PC-3 (cell line): Measurements from ENCODE around the gene CEL. TPM values are rescaled to one million over a fixed set of nuclear protein-coding genes. Genes with fewer than 3 reads are reported as not detected.
A peak's percentile ranks its signal among the peaks of the same experiment; 100 is the strongest.

Experiments used
- ATAC-seq: fragments of 200-7000 bp; cut with Tn5 transposase; 2 replicates; pipeline ENCODE4 v1.9.1; 2020; ENCODE audit warnings: mild to moderate bottlenecking, moderate library complexity
- BruUV-seq: library from RNA; stranded (reverse); fragments of 400-500 nt; replicated peaks from 2 replicates; lab custom pipeline; 2021; lab: Mats Ljungman, UMichigan
- CTCF ChIA-PET: fragments of 300-600 bp; sonication (Branson Sonifier 250); formaldehyde crosslinking; loops from one replicate; lab custom pipeline; 2022; ENCODE audit warnings: antibody characterized with exemption; lab: Charles Lee
- POLR2A ChIA-PET: fragments of 300-600 bp; sonication (Branson Sonifier 250); formaldehyde crosslinking; loops from one replicate; lab custom pipeline; 2022; ENCODE audit warnings: antibody characterized with exemption; ENCODE audit not compliant: unreplicated experiment; lab: Charles Lee
- DNase-seq: peaks from one replicate; pipeline ENCODE4 v3.0.0-alpha.2; 2015
- H2AFZ ChIP-seq: fragments of 300-600 bp; sonication (generic); 2 replicates; pipeline ENCODE4 v1.6.0; 2016; ENCODE audit warnings: antibody characterized with exemption, low read length
- H3F3A ChIP-seq: fragments of 300-600 bp; sonication (generic); one replicate; pipeline ENCODE4 v1.6.0; 2017; ENCODE audit warnings: antibody characterized with exemption, low read length, control low read depth, mild to moderate bottlenecking; ENCODE audit not compliant: unreplicated experiment
- H3K27ac ChIP-seq: fragments of 300-600 bp; sonication (generic); 2 replicates; pipeline ENCODE4 v1.5.1; 2016; ENCODE audit warnings: mild to moderate bottlenecking, low read length
- H3K27me3 ChIP-seq: fragments of 300-600 bp; sonication (generic); 2 replicates; pipeline ENCODE4 v1.6.1; 2016; ENCODE audit warnings: low read length, mixed read lengths
- H3K36me3 ChIP-seq: fragments of 300-600 bp; sonication (generic); 2 replicates; pipeline ENCODE4 v1.6.1; 2016; ENCODE audit warnings: low read depth, mixed run types, low read length, mixed read lengths
- H3K4me1 ChIP-seq: fragments of 300-600 bp; sonication (generic); 2 replicates; pipeline ENCODE4 v1.5.1; 2016; ENCODE audit warnings: low read length; ENCODE audit not compliant: insufficient read depth
- H3K4me2 ChIP-seq: fragments of 300-600 bp; sonication (generic); 2 replicates; pipeline ENCODE4 v1.6.0; 2016; ENCODE audit warnings: low read length
- H3K4me3 ChIP-seq: fragments of 300-600 bp; sonication (generic); 2 replicates; pipeline ENCODE4 v1.5.1; 2016; ENCODE audit warnings: mild to moderate bottlenecking, low read length, mixed read lengths
- H3K79me2 ChIP-seq: fragments of 300-600 bp; sonication (generic); 2 replicates; pipeline ENCODE4 v1.6.1; 2017; ENCODE audit warnings: low read length, mixed read lengths
- H3K9ac ChIP-seq: fragments of 300-600 bp; sonication (generic); 2 replicates; pipeline ENCODE4 v1.6.0; 2016; ENCODE audit warnings: mild to moderate bottlenecking, low read length
- H3K9me2 ChIP-seq: fragments of 300-600 bp; sonication (generic); replicated peaks from 2 replicates; pipeline ENCODE4 v1.6.1; 2016; ENCODE audit warnings: mixed run types, low read length, mixed read lengths
- H3K9me3 ChIP-seq: fragments of 300-600 bp; sonication (generic); 2 replicates; pipeline ENCODE4 v1.6.1; 2016; ENCODE audit warnings: low read length, mixed read lengths
- H4K20me1 ChIP-seq: fragments of 300-600 bp; sonication (generic); 2 replicates; pipeline ENCODE4 v1.6.1; 2016; ENCODE audit warnings: low read length, mixed read lengths
- EZH2 ChIP-seq: fragments of 300-600 bp; sonication (generic); IDR thresholded peaks from one replicate; pipeline ENCODE4 v1.6.1; 2017; ENCODE audit warnings: antibody characterized with exemption, mild to moderate bottlenecking, low read length; ENCODE audit not compliant: unreplicated experiment
- EZH2phosphoT487 ChIP-seq: fragments of 300-600 bp; sonication (generic); IDR thresholded peaks from 2 replicates; pipeline ENCODE4 v1.6.1; 2018; ENCODE audit warnings: mild to moderate bottlenecking, antibody characterized with exemption, low read length, borderline replicate concordance
- intact Hi-C: fragments of 100-400 bp; cut with micrococcal nuclease; formaldehyde crosslinking; loops from 2 replicates; pipeline ENCODE4 v1.9.0; 2023
- total RNA-seq: library from RNA; depleted of rRNA; stranded (reverse); fragments of >200 nt; gene quantifications from 2 replicates; pipeline ENCODE4 v1.2.3, GENCODE V29; 2014
- TF ChIP-seq, protein P1 (sequence below): fragments of 300-600 bp; sonication (generic); conservative IDR thresholded peaks from 2 replicates; pipeline ENCODE4 v1.5.1; 2017; ENCODE audit warnings: antibody characterized with exemption, low read depth, mild to moderate bottlenecking, low read length

The CEL gene
- total RNA-seq, 1 experiment from 2014 or later: 0.47 TPM

GRCh38 chr9:133057006-133057405 is 4.8 kb upstream of the CEL start:
- Histone ChIP-seq H4K20me1 (no peaks in the 10 kb centered on the region), H3K4me3 (no peak overlapping the region), H3K9ac (no peak overlapping the region), H3K9me3 (no peaks in the 10 kb centered on the region), H3K27me3 (no peaks in the 10 kb centered on the region), H2AFZ (no peak overlapping the region), H3K27ac (no peak overlapping the region), H3K4me1 (no peaks in the 10 kb centered on the region), H3F3A (no peaks in the 10 kb centered on the region), H3K36me3 (peaks cover 3% of the 10 kb centered on the region; the same call in 1 of the 2 replicates), H3K4me2 (no peak overlapping the region), H3K79me2 (no peaks in the 10 kb centered on the region), H3K9me2 (no peaks in the 10 kb centered on the region)
- ChIA-PET POLR2A (no interaction called here), CTCF (no interaction called here)
- DNase-seq (no peak), ATAC-seq (no peak)
- no TSS peak for BruUV-seq
- intact Hi-C loops: no loop called here
- no peak for TF ChIP-seq EZH2
- TF ChIP-seq, protein P1, sequence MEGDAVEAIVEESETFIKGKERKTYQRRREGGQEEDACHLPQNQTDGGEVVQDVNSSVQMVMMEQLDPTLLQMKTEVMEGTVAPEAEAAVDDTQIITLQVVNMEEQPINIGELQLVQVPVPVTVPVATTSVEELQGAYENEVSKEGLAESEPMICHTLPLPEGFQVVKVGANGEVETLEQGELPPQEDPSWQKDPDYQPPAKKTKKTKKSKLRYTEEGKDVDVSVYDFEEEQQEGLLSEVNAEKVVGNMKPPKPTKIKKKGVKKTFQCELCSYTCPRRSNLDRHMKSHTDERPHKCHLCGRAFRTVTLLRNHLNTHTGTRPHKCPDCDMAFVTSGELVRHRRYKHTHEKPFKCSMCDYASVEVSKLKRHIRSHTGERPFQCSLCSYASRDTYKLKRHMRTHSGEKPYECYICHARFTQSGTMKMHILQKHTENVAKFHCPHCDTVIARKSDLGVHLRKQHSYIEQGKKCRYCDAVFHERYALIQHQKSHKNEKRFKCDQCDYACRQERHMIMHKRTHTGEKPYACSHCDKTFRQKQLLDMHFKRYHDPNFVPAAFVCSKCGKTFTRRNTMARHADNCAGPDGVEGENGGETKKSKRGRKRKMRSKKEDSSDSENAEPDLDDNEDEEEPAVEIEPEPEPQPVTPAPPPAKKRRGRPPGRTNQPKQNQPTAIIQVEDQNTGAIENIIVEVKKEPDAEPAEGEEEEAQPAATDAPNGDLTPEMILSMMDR: no peak
- no peak for TF ChIP-seq EZH2phosphoT487

GRCh38 chr9:133057553-133057952 is 4.2 kb upstream of the CEL start:
- intact Hi-C loops: no loop called here
- DNase-seq: no peak
- ChIA-PET POLR2A (no interaction called here), CTCF (no interaction called here)
- H3K9me2 ChIP-seq: no peaks in the 10 kb centered on the region
- H3K4me3 ChIP-seq: no peak overlapping the region
- TF ChIP-seq, protein P1: no peak
- TF ChIP-seq EZH2 (no peak), EZH2phosphoT487 (no peak)
- no peak overlapping the region for H3K27ac ChIP-seq
- H3K27me3 ChIP-seq: no peaks in the 10 kb centered on the region
- no peak overlapping the region for H3K9ac ChIP-seq
- H3K36me3 ChIP-seq: peaks cover 3% of the 10 kb centered on the region; the same call in 1 of the 2 replicates
- no peak overlapping the region for H3K4me2 ChIP-seq
- H3K4me1 ChIP-seq: no peaks in the 10 kb centered on the region
- H3K9me3 ChIP-seq: no peaks in the 10 kb centered on the region
- no peaks in the 10 kb centered on the region for H3K79me2 ChIP-seq
- BruUV-seq: no TSS peak
- no peak overlapping the region for H2AFZ ChIP-seq
- no peaks in the 10 kb centered on the region for H3F3A ChIP-seq
- no peak for ATAC-seq
- no peaks in the 10 kb centered on the region for H4K20me1 ChIP-seq

- BruUV-seq: TSS peak; percentile 51
- TF ChIP-seq, protein P1: no peak
- TF ChIP-seq EZH2phosphoT487: no peak
- TF ChIP-seq EZH2: no peak
- Histone ChIP-seq H3K36me3 (peaks cover 3% of the 10 kb centered on the region; the same call in 1 of the 2 replicates), H3K9me2 (no peaks in the 10 kb centered on the region), H3K4me3 (no peak overlapping the region), H3K4me2 (no peak overlapping the region), H3F3A (no peaks in the 10 kb centered on the region), H3K9ac (no peak overlapping the region), H3K27ac (no peak overlapping the region), H4K20me1 (no peaks in the 10 kb centered on the region), H3K4me1 (no peaks in the 10 kb centered on the region), H2AFZ (no peak overlapping the region), H3K79me2 (no peaks in the 10 kb centered on the region), H3K27me3 (no peaks in the 10 kb centered on the region), H3K9me3 (no peaks in the 10 kb centered on the region)
- intact Hi-C loops: no loop called here
- POLR2A ChIA-PET: no interaction called here
- CTCF ChIA-PET: no interaction called here
- ATAC-seq (no peak), DNase-seq (no peak)
Observed at GRCh38 chr9:133058071-133058470, 3.7 kb upstream of the CEL start.
